A673 (cell line): ENCODE results near the gene PPAT.

Experiments used
- CTCF ChIP-seq: fragments of 300-800, 200-600 bp; sonication (generic); conservative IDR thresholded peaks from 2 replicates; pipeline ENCODE4 v1.5.1; 2017; ENCODE audit warnings: low read depth, mild to moderate bottlenecking, antibody characterized with exemption, low read length, moderate library complexity, mixed read lengths
- EZH2 ChIP-seq: fragments of 200-600 bp; sonication (generic); IDR thresholded peaks from 2 replicates; pipeline ENCODE4 v1.6.1; 2017; ENCODE audit warnings: borderline replicate concordance, low read depth, mild to moderate bottlenecking, mixed read lengths, antibody characterized with exemption, low read length; ENCODE audit not compliant: poor library complexity, severe bottlenecking

- TF ChIP-seq CTCF = no peak
- TF ChIP-seq EZH2 = no peak
Measured at GRCh38 chr4:56460085-56460484, 24.7 kb upstream of the PPAT start.
